GM21737 (cell line): Measurements from ENCODE around the gene HERC5.
"Not testable (repeated sequence)": the region's sequence is repeated elsewhere in the genome, so short reads cannot be mapped to it uniquely, and the experiment has no call there.

ENCODE experiments used
- ATAC-seq: cut with Tn5 transposase; IDR thresholded peaks from one replicate; pipeline ENCODE4 v1.9.1; 2021; ENCODE audit warnings: mild to moderate bottlenecking, moderate library complexity; ENCODE audit not compliant: unreplicated experiment

Gene HERC5

GRCh38 chr4:88517825-88518224, 60.9 kb downstream of the HERC5 start:
- ATAC-seq: no peak

GRCh38 chr4:88518911-88519310, 62.0 kb downstream of the HERC5 start:
- ATAC-seq: no peak

GRCh38 chr4:88522702-88523324, 65.9 kb downstream of the HERC5 start:
- ATAC-seq: no peak

GRCh38 chr4:88523325-88524129, 66.6 kb downstream of the HERC5 start, which contains the start of gene PYURF:
TSS of gene PYURF (minus strand) at chr4:88523776. CDS start at chr4:88523700, 76 bp downstream.
- ATAC-seq: peak; percentile 92

GRCh38 chr4:88524171-88524570, 67.3 kb downstream of the HERC5 start:
- no peak for ATAC-seq

- ATAC-seq: no peak
These were observed 69.4 kb downstream of the HERC5 start for GRCh38 chr4:88526221-88526815.

- no peak for ATAC-seq
These were observed 70.9 kb downstream of the HERC5 start for GRCh38 chr4:88527787-88528186.

- no peak for ATAC-seq
These were observed 71.9 kb downstream of the HERC5 start for GRCh38 chr4:88528861-88529260.

- ATAC-seq: no peak
These were observed 74.6 kb downstream of the HERC5 start for GRCh38 chr4:88531549-88531948.

GRCh38 chr4:88533088-88533790, 76.3 kb downstream of the HERC5 start:
- ATAC-seq: no peak

GRCh38 chr4:88533937-88534750, 77.2 kb downstream of the HERC5 start:
- no peak for ATAC-seq

GRCh38 chr4:88535090-88535755, 78.3 kb downstream of the HERC5 start:
- ATAC-seq: no peak

- no peak for ATAC-seq
These were observed 80.8 kb downstream of the HERC5 start for GRCh38 chr4:88537709-88538108.

GRCh38 chr4:88539322-88540068, 82.6 kb downstream of the HERC5 start:
- not testable (repeated sequence) for ATAC-seq

- no peak for ATAC-seq
These were observed 92.9 kb downstream of the HERC5 start for GRCh38 chr4:88549815-88550214.
